Stimulated activated naive CD4-positive, alpha-beta T cell treated with Interleukin-2 at 50 U/mL for 16 hours (primary cell): ENCODE measurements around the gene SLC17A3.

Experiments
- DNase-seq: peaks from one replicate; lab custom pipeline; 2025; lab: John Stamatoyannopoulos, UW

Gene SLC17A3

DNA sequence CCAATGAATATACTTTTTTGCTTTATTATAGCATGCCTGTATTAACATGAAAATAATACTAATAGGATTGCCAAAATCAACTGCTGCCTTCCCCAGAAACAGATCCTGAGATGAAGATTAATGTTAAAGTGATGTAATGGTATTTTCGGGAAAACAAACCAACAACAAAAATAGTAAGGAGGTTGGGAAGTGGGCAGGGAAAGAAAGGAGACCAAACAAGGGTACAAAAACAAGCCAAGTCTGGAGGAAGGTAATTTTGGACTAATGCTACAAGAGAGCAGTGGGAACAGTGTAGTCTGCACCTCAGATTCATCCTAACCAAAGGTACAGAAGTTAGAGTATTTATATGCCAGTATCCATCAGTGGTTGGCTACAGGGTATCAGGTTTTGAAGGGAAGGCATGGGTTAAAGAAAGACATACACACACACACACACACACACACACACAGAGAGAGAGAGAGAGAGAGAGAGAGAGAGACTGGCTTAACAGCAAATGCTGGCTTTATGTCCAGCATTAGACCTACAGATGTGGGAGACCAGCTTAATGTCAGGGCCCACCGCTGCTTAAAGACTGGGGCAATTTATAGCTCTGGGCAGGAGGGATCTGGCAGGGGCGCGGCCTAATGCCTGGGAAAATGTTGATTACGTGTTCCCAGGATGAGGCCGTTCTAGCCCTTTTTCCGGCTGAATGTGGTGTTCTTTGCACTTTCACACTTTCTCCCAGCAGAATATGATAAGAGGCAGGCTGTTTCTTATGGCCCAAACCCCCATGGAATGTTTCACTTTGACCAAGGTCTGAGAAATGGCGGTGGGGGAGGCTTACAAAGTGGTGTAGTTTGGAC is 38.4 kb downstream of the SLC17A3 start:
- no peak for DNase-seq

DNA sequence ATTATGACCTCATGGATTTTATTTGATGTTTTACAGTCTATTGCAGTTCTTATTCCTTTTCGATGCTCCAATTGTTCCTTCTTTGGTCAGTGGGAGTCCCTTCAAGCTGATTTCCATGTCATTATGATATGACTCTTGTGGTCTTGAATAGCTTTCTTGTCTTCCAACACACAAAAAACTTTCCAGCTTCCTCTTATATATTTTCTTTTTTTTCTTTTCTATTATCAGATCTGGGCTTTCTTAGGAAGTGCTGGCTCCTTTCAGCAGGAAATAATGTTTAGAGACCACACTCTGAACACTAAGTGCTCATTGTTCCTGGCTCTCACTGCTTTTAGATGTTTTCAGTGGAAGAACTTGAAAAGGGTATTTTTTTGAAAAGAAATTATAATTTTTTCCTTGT is 39.1 kb downstream of the SLC17A3 start:
- no peak for DNase-seq

DNA sequence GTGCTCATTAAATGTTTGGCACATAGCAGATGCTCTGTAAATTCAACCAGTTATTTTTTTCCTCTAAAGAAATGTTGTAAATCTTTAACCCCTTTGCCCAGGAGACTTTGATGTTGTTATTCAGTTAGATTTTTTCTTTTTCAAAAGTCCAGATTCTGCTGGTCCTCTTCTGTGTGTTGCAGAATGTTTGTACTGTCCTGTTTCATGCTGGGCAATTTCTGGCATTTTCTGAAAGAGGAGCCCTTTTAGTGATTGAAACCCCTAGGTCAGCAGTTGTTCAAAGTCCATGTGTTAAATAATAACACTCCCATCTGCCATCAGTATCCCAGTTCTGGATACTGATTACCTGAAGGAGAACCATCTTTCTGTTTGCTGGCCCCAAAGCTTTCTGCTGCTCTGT is 40.9 kb downstream of the SLC17A3 start:
- no peak for DNase-seq

DNA sequence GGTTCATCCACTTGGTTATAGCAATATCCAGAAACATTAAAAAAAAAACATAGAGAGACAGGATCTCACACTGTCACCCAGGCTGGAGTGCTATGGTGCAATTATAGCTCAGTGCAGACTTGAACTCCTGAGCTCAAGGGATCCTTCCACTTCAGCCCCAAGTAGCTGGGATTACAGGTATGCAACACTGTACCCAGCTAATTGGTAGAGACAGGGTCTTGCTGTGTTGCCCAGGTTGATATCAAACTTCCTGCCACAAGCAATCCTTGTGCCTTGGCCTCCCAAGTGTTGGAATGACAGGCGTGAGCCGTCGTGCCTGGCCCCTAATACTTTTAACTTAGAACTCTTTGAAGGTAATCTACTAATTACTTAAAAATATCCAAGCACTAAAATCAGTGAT is 41.4 kb downstream of the SLC17A3 start:
- no peak for DNase-seq

- no peak for DNase-seq
These were observed 41.8 kb downstream of the SLC17A3 start for GRCh38 chr6:25832307-25832662.

DNA sequence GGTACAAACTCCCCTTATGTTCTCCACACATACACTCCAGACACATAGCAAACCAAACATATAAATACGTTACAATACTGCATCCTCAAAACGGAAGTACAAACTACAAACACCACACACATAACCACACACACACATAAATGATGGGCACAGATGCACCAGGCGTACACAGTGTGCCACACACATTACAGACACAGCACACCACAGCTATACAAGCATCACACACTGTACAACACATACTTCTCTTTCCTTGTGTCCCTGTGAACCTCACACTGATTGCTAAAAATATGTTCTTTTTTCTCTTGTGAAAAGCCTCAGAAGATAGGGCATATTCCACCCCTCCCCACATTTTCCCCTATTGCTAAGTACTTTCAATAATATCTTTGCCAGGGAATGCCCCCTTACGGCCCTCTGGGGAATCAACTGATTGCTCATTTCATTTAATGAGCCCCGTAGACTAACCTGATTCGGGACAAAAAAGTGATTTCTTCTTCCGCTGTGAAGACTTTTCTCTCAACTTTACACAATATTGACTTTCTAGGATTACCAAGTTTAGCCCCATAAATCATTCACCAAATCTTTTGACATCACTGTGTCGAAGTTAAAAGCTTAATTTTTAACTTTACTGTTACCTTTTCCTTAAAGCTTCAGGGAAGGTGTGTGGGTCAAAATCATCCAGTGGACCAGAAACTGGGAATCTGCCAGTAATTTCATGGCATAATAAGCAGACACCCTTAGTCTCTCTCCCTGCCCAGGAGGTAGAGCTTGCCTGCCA is 42.3 kb downstream of the SLC17A3 start, which contains the start of gene SLC17A1:
SLC17A1 (minus strand) TSS at position 521 of the 775 bp plus-strand sequence. CDS start 1,495 bp downstream, outside the sequence.
- no peak for DNase-seq

DNA sequence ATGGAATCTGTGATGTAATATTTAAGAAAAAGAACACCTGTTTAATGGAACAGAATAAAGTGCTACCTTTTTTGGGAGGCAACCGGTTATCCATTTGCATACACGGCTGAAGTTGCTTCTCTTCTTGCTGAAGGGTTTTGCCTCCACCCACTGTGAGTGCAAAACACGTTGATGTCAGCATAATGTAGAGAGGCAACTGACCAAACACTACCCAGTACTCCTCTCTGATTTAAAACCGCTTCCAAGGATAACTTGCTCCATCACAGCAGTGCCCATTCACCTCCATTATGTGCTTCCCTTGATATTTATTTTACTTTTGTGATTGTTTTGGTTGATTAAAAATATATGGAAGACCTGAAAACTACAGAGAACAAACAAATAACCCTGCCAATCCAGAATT is 43.6 kb downstream of the SLC17A3 start:
- no peak for DNase-seq

GRCh38 chr6:25829375-25829774 is 44.7 kb downstream of the SLC17A3 start:
- no peak for DNase-seq

DNA sequence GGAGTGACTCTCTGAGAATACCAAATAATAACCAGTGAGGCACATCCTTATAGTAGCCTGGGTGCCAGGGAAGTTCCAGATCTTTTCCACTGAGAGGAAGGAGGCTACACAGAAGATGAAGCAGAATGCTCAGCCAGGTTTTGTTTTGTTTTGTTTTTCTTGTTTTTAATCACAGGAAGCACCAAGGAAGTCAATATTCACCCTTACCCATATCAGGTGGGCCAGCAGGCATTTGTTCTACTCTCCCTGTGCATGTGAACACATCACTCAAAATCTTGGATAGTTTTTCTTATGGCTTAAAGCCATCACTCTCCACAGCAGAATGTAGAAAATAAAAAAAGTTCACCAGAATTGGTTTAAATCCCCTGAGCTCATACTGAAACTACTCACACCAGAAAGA is 52.7 kb downstream of the SLC17A3 start:
- no peak for DNase-seq

GRCh38 chr6:25816252-25816651 is 57.8 kb downstream of the SLC17A3 start:
- no peak for DNase-seq

- DNase-seq, result no peak
These were observed 58.8 kb downstream of the SLC17A3 start for GRCh38 chr6:25815194-25815593.

DNA sequence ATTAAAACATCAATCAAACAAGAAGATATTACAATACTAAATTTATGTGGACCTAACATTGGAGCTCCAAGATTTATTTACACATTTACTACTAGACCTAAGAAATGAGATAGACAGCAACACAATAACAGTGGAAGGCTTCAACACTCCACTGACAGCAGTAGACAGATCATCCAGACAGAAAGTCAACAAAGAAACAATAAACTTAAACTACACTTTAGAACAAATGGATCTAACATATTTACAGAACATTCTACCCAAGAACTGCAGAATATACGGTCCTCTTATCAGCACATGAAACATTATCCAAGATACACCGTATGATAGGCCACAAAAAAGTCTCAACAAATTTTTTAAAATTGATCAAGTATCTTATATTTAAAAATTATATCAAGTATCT is 69.2 kb downstream of the SLC17A3 start:
- no peak for DNase-seq

- DNase-seq, result no peak
These were observed 72.6 kb downstream of the SLC17A3 start for GRCh38 chr6:25801436-25801835.
